HEK293T (cell line): ENCODE data around the gene CYFIP1.

Experiments
- ARNT ChIP-seq: fragments of 450-650 bp; IDR thresholded peaks from 2 replicates; pipeline ENCODE4 v1.6.1; 2017; ENCODE audit warnings: mild to moderate bottlenecking
- FOXK2 ChIP-seq: fragments of 450-650 bp; IDR thresholded peaks from 2 replicates; pipeline ENCODE4 v1.6.1; 2016; ENCODE audit warnings: mild to moderate bottlenecking
- FOXM1 ChIP-seq: fragments of 450-650 bp; IDR thresholded peaks from 2 replicates; pipeline ENCODE4 v1.6.1; 2017; ENCODE audit warnings: mild to moderate bottlenecking, borderline replicate concordance
- HDGF ChIP-seq: fragments of 450-650 bp; IDR thresholded peaks from 2 replicates; pipeline ENCODE4 v1.6.1; 2017; ENCODE audit warnings: antibody characterized with exemption, borderline replicate concordance
- NFRKB ChIP-seq: fragments of 450-650 bp; IDR thresholded peaks from 2 replicates; pipeline ENCODE4 v1.6.1; 2016; ENCODE audit warnings: mild to moderate bottlenecking, moderate library complexity
- SP1 ChIP-seq: fragments of 450-650 bp; IDR thresholded peaks from 2 replicates; pipeline ENCODE4 v1.6.1; 2017

DNA sequence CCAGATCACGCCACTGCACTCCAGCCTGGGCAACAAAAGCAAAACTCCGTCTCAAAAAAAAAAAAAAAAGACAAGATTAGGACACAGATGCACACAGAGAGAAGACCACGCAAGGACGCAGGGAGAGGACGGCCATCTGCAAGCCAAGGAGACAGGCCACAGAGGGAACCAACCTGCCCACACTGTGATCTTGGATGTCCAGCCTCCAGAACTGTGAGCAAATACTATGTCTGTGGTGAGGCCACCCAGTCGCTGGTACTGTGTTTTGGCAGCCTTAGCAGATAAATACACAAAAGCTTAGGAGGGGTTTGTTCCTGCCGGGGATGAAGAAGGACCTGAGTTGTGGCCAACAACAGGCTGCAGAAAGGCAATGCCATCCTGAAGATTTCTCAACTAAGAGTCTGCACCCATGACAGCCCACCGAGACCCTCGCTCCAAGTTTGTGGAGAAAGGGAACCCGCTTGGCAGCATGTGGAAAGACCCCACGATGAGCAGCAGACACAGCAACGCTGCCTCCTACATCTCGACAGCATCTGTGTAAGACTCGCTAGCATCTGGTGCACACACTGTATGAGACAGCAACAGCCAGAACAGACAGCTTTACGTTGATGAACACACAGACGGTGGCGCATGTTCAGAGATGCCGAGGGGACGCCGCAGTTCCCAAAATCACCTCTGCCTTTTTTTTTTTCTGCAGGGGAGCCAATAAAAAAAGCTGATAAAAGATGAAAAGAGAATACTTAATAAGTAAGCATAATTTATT is 13.7 kb downstream of the CYFIP1 start:
- no peak for TF ChIP-seq ARNT
- no peak for TF ChIP-seq FOXM1
- TF ChIP-seq SP1, result no peak
- TF ChIP-seq FOXK2, result no peak
- TF ChIP-seq NFRKB, result no peak
- TF ChIP-seq HDGF, result no peak
